ENCODE results near the gene ITGA5. TPM values are rescaled to one million over a fixed set of nuclear protein-coding genes. Genes with fewer than 3 reads are reported as not detected.

ITGA5 gene
- polyA plus RNA-seq, 2 donors = 20.0 to 42.8 TPM

GRCh38 chr12:54393207-54393609 is 25.9 kb downstream of the ITGA5 start:
- H3K27ac ChIP-seq (ENCODE audit: low read depth in 2 of 2, low read length in 1 of 2) = peak overlapping the region; percentile 52 to 75
- peaks cover 0 to 21% of the 10 kb centered on the region in 2 donors for H3K4me1 ChIP-seq (ENCODE audit: control insufficient read depth in 2 of 2, insufficient read depth in 2 of 2, low read length in 1 of 2)

GRCh38 chr12:54392485-54393206 is 26.4 kb downstream of the ITGA5 start:
- Histone ChIP-seq H3K4me3 (ENCODE audit: low read depth in 1 of 2, low read length in 2 of 2) (no peak overlapping the region), H3K36me3 (ENCODE audit: control insufficient read depth in 2 of 2, insufficient read depth in 2 of 2, low read length in 1 of 2) (peaks cover 4% of the 10 kb centered on the region in 2 donors), H3K27me3 (ENCODE audit: control insufficient read depth in 1 of 2, insufficient read depth in 2 of 2, low read length in 2 of 2) (no peaks in the 10 kb centered on the region), H3K9me3 (ENCODE audit: control insufficient read depth in 2 of 2, insufficient read depth in 1 of 2, low read depth in 1 of 2, low read length in 1 of 2) (no peaks in the 10 kb centered on the region), H3K4me1 (ENCODE audit: control insufficient read depth in 2 of 2, insufficient read depth in 2 of 2, low read length in 1 of 2) (peaks cover 0 to 21% of the 10 kb centered on the region in 2 donors), H3K27ac (ENCODE audit: low read depth in 2 of 2, low read length in 1 of 2) (peak overlapping the region; percentile 52 to 75)
- 66 to 71% methylated on average over 8 of the region's 8 CpGs for WGBS, 2 donors

More at GRCh38 chr12:54393207-54393609, 25.9 kb downstream of the ITGA5 start:
- H3K36me3 ChIP-seq (ENCODE audit: control insufficient read depth in 2 of 2, insufficient read depth in 2 of 2, low read length in 1 of 2) = peaks cover 4% of the 10 kb centered on the region in 2 donors
- no peaks in the 10 kb centered on the region for H3K9me3 ChIP-seq (ENCODE audit: control insufficient read depth in 2 of 2, insufficient read depth in 1 of 2, low read depth in 1 of 2, low read length in 1 of 2)
- WGBS, 2 donors = 63 to 70% methylated on average over 5 to 6 of the region's 6 CpGs
- H3K27me3 ChIP-seq (ENCODE audit: control insufficient read depth in 1 of 2, insufficient read depth in 2 of 2, low read length in 2 of 2) = no peaks in the 10 kb centered on the region
- H3K4me3 ChIP-seq (ENCODE audit: low read depth in 1 of 2, low read length in 2 of 2) = no peak overlapping the region

- Histone ChIP-seq H3K4me1 (ENCODE audit: control insufficient read depth in 2 of 2, insufficient read depth in 2 of 2, low read length in 1 of 2) (peaks cover 0 to 31% of the 10 kb centered on the region in 2 donors), H3K27ac (ENCODE audit: low read depth in 2 of 2, low read length in 1 of 2) (peak overlapping the region; percentile 70 to 92), H3K4me3 (ENCODE audit: low read depth in 1 of 2, low read length in 2 of 2) (peak overlapping the region; percentile 69 to 83), H3K36me3 (ENCODE audit: control insufficient read depth in 2 of 2, insufficient read depth in 2 of 2, low read length in 1 of 2) (no peaks in the 10 kb centered on the region), H3K9me3 (ENCODE audit: control insufficient read depth in 2 of 2, insufficient read depth in 1 of 2, low read depth in 1 of 2, low read length in 1 of 2) (no peaks in the 10 kb centered on the region), H3K27me3 (ENCODE audit: control insufficient read depth in 1 of 2, insufficient read depth in 2 of 2, low read length in 2 of 2) (no peaks in the 10 kb centered on the region)
- WGBS, 2 donors = 13 to 14% methylated on average over 43 to 51 of the region's 51 CpGs
These were observed 28.2 kb downstream of the ITGA5 start for GRCh38 chr12:54390668-54391551.

DNA sequence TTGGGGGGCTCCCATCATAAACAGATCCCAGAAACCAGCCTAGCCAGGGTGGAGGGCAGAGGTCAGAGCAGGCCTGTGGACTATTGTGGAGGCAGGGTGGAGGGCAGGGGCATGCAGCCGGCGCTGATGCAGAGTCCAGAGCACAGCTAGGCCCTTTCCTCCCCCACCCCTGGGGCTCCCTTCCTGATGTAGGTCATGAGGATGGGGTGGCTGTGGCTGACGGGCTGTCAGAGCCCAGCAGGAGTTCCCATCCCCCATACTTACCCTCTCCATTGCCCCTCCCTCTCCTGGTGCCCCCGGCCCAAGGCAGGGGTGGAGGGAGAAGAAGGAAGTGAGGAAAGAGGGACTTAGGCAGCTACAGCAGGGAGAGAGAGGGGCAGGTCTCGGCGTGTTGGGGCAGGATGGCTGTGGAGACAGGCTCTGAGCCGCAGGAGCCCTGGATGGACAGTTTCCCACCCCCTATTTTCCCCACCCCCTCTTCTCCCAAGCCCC is 28.8 kb downstream of the ITGA5 start:
- Histone ChIP-seq H3K4me3 (ENCODE audit: low read depth in 1 of 2, low read length in 2 of 2) (peak overlapping the region; percentile 69 to 83), H3K4me1 (ENCODE audit: control insufficient read depth in 2 of 2, insufficient read depth in 2 of 2, low read length in 1 of 2) (peaks cover 0 to 33% of the 10 kb centered on the region in 2 donors), H3K9me3 (ENCODE audit: control insufficient read depth in 2 of 2, insufficient read depth in 1 of 2, low read depth in 1 of 2, low read length in 1 of 2) (no peaks in the 10 kb centered on the region), H3K27me3 (ENCODE audit: control insufficient read depth in 1 of 2, insufficient read depth in 2 of 2, low read length in 2 of 2) (no peaks in the 10 kb centered on the region), H3K27ac (ENCODE audit: low read depth in 2 of 2, low read length in 1 of 2) (peak overlapping the region; percentile 76 to 92), H3K36me3 (ENCODE audit: control insufficient read depth in 2 of 2, insufficient read depth in 2 of 2, low read length in 1 of 2) (no peaks in the 10 kb centered on the region)
- 46 to 62% methylated on average over 6 to 7 of the region's 7 CpGs for WGBS, 2 donors

GRCh38 chr12:54389607-54390175 is 29.4 kb downstream of the ITGA5 start:
- Histone ChIP-seq H3K27ac (ENCODE audit: low read depth in 2 of 2, low read length in 1 of 2) (peak overlapping the region; percentile 76 to 92), H3K36me3 (ENCODE audit: control insufficient read depth in 2 of 2, insufficient read depth in 2 of 2, low read length in 1 of 2) (no peaks in the 10 kb centered on the region), H3K4me1 (ENCODE audit: control insufficient read depth in 2 of 2, insufficient read depth in 2 of 2, low read length in 1 of 2) (peaks cover 0 to 33% of the 10 kb centered on the region in 2 donors), H3K4me3 (ENCODE audit: low read depth in 1 of 2, low read length in 2 of 2) (peak overlapping the region; percentile 69 to 83), H3K9me3 (ENCODE audit: control insufficient read depth in 2 of 2, insufficient read depth in 1 of 2, low read depth in 1 of 2, low read length in 1 of 2) (no peaks in the 10 kb centered on the region), H3K27me3 (ENCODE audit: control insufficient read depth in 1 of 2, insufficient read depth in 2 of 2, low read length in 2 of 2) (no peaks in the 10 kb centered on the region)
- 56 to 72% methylated on average over 5 of the region's 5 CpGs for WGBS, 2 donors

DNA sequence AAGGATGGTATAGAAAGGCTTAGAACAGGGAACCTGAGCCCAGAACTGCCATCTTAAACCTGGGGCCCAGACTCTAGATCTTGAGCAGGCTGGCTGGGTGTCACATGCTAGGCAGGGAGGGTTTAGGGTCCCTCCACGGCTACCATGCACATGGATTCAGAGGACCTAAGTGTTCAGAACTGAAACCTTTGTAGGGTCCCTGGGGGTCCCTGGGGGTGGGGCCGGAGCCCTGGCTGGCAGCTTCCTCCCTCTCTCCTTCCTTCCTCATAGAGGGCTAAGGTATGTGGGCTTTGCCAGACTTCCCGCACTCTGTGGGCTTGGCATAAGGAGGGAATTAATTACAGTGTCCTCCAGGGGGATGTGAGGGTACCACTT is 29.9 kb downstream of the ITGA5 start:
- WGBS, 2 donors = 61 to 78% methylated on average over 3 of the region's 3 CpGs
- no peak overlapping the region for H3K4me3 ChIP-seq (ENCODE audit: low read depth in 1 of 2, low read length in 2 of 2)
- peaks cover 0 to 35% of the 10 kb centered on the region in 2 donors for H3K4me1 ChIP-seq (ENCODE audit: control insufficient read depth in 2 of 2, insufficient read depth in 2 of 2, low read length in 1 of 2)

GRCh38 chr12:54388237-54389133 is 30.6 kb downstream of the ITGA5 start:
- no peaks in the 10 kb centered on the region for H3K36me3 ChIP-seq (ENCODE audit: control insufficient read depth in 2 of 2, insufficient read depth in 2 of 2, low read length in 1 of 2)
- H3K4me1 ChIP-seq (ENCODE audit: control insufficient read depth in 2 of 2, insufficient read depth in 2 of 2, low read length in 1 of 2) = peaks cover 0 to 35% of the 10 kb centered on the region in 2 donors
- H3K9me3 ChIP-seq (ENCODE audit: control insufficient read depth in 2 of 2, insufficient read depth in 1 of 2, low read depth in 1 of 2, low read length in 1 of 2) = no peaks in the 10 kb centered on the region
- H3K4me3 ChIP-seq (ENCODE audit: low read depth in 1 of 2, low read length in 2 of 2) = no peak overlapping the region
- WGBS, 2 donors = 44 to 57% methylated on average over 4 of the region's 4 CpGs
- H3K27me3 ChIP-seq (ENCODE audit: control insufficient read depth in 1 of 2, insufficient read depth in 2 of 2, low read length in 2 of 2) = no peaks in the 10 kb centered on the region
- peak overlapping the region; percentile 76 to 92 for H3K27ac ChIP-seq (ENCODE audit: low read depth in 2 of 2, low read length in 1 of 2)

More for the DNA sequence above, 29.9 kb downstream of the ITGA5 start:
- Histone ChIP-seq H3K36me3 (ENCODE audit: control insufficient read depth in 2 of 2, insufficient read depth in 2 of 2, low read length in 1 of 2) (no peaks in the 10 kb centered on the region), H3K27me3 (ENCODE audit: control insufficient read depth in 1 of 2, insufficient read depth in 2 of 2, low read length in 2 of 2) (no peaks in the 10 kb centered on the region), H3K27ac (ENCODE audit: low read depth in 2 of 2, low read length in 1 of 2) (peak overlapping the region; percentile 76 to 92), H3K9me3 (ENCODE audit: control insufficient read depth in 2 of 2, insufficient read depth in 1 of 2, low read depth in 1 of 2, low read length in 1 of 2) (no peaks in the 10 kb centered on the region)

DNA sequence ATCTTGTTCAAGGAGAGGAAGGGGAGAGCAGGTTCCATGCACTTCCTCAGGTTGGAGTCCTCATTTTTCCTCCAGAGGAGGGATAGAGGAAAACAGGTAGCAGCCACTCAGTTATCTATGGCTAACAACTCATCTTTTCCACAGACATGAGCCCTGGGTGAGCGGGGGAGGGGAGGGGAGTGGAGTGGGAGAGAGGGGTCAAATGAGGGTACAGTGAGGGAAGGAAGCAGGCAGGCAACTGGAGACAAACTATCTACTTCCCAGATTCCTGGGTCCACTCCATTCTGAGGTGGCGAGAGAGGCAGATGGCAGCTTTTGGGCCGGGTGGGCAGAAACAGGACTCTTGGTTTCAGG is 32.0 kb downstream of the ITGA5 start:
- H3K4me3 ChIP-seq (ENCODE audit: low read depth in 1 of 2, low read length in 2 of 2) = no peak overlapping the region
- WGBS, 2 donors = 83 to 89% methylated on average over 3 of the region's 3 CpGs
- H3K27ac ChIP-seq (ENCODE audit: low read depth in 2 of 2, low read length in 1 of 2) = peak overlapping the region; percentile 65 to 86
- peaks cover 0 to 32% of the 10 kb centered on the region in 2 donors for H3K4me1 ChIP-seq (ENCODE audit: control insufficient read depth in 2 of 2, insufficient read depth in 2 of 2, low read length in 1 of 2)
- H3K36me3 ChIP-seq (ENCODE audit: control insufficient read depth in 2 of 2, insufficient read depth in 2 of 2, low read length in 1 of 2) = no peaks in the 10 kb centered on the region
- no peaks in the 10 kb centered on the region for H3K27me3 ChIP-seq (ENCODE audit: control insufficient read depth in 1 of 2, insufficient read depth in 2 of 2, low read length in 2 of 2)
- H3K9me3 ChIP-seq (ENCODE audit: control insufficient read depth in 2 of 2, insufficient read depth in 1 of 2, low read depth in 1 of 2, low read length in 1 of 2) = no peaks in the 10 kb centered on the region

Measured in esophagus (tissue), 2 donors.